ENCODE data around the gene RGS9BP.

DNA sequence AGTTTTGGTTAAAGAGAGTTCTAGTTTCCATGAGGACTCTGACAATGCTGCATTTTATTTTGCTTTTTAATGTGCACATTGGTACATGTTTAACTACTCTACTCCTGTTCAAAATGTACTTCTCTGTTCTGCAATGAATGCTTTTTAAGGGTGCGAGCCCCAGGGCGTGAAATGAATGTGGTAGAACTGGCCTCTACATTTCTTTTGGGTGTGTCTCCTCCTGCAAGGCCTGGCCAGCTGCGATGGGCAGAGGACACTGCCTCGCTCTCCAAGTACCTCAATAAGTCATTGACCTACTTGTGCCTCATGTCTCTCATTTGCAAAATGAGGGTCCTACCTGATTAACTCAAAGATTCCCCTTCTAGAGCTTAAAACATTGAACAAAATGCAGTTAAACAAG, 6.7 kb downstream of the RGS9BP start:
- TF ChIP-seq, protein P1, sequence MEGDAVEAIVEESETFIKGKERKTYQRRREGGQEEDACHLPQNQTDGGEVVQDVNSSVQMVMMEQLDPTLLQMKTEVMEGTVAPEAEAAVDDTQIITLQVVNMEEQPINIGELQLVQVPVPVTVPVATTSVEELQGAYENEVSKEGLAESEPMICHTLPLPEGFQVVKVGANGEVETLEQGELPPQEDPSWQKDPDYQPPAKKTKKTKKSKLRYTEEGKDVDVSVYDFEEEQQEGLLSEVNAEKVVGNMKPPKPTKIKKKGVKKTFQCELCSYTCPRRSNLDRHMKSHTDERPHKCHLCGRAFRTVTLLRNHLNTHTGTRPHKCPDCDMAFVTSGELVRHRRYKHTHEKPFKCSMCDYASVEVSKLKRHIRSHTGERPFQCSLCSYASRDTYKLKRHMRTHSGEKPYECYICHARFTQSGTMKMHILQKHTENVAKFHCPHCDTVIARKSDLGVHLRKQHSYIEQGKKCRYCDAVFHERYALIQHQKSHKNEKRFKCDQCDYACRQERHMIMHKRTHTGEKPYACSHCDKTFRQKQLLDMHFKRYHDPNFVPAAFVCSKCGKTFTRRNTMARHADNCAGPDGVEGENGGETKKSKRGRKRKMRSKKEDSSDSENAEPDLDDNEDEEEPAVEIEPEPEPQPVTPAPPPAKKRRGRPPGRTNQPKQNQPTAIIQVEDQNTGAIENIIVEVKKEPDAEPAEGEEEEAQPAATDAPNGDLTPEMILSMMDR (IDR thresholded peaks at IDR 0.05) = no peak
- TF ChIP-seq POLR2A (IDR thresholded peaks at IDR 0.05) = no peak
